Breast epithelium (tissue), 3 donors: Measurements from ENCODE around the gene IFT52.

Experiments used
- CTCF ChIP-seq, 3 donors: fragments of 450-650 bp; IDR thresholded peaks; one replicate each; pipeline ENCODE4 v1.5.1; 2016 to 2017; ENCODE audit warnings: antibody characterized with exemption in 3 of 3, mild to moderate bottlenecking in 3 of 3, moderate library complexity in 3 of 3
- POLR2A ChIP-seq: fragments of 450-650 bp; IDR thresholded peaks from one replicate; pipeline ENCODE4 v1.6.1; 2016; ENCODE audit warnings: antibody characterized with exemption, mild to moderate bottlenecking, moderate library complexity

- TF ChIP-seq CTCF (IDR thresholded peaks at IDR 0.05) (no peak), POLR2A (no peak)
Observed at GRCh38 chr20:43563429-43563828, 27.3 kb upstream of the IFT52 start.
